ENCODE measurements around the gene ALOX12.

DNA sequence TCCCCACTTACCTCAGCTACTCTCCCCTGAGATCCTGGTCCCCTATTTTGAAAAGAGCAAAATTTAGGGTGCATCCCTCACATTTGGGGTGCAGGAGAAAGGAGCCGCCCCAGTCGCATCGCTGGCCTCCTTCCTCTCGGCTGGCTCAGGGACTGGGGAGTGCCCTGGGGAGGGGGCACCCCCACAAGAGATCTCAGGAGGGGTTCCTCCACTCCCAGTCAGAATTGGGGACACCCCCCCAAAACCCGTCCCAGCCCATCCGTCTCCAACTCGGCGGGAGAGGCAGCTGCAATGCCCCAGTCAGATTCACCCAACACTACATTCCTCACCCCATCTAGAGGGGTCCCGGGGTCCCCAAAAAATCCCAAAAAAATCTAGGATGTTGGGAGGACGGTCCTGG lies 23.5 kb downstream of the ALOX12 start:
- TF ChIP-seq, protein P1, sequence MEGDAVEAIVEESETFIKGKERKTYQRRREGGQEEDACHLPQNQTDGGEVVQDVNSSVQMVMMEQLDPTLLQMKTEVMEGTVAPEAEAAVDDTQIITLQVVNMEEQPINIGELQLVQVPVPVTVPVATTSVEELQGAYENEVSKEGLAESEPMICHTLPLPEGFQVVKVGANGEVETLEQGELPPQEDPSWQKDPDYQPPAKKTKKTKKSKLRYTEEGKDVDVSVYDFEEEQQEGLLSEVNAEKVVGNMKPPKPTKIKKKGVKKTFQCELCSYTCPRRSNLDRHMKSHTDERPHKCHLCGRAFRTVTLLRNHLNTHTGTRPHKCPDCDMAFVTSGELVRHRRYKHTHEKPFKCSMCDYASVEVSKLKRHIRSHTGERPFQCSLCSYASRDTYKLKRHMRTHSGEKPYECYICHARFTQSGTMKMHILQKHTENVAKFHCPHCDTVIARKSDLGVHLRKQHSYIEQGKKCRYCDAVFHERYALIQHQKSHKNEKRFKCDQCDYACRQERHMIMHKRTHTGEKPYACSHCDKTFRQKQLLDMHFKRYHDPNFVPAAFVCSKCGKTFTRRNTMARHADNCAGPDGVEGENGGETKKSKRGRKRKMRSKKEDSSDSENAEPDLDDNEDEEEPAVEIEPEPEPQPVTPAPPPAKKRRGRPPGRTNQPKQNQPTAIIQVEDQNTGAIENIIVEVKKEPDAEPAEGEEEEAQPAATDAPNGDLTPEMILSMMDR (IDR thresholded peaks at IDR 0.05): no peak
- TF ChIP-seq POLR2A (IDR thresholded peaks at IDR 0.05): no peak
- no peak for TF ChIP-seq POLR2AphosphoS5 (IDR thresholded peaks at IDR 0.05)
